ENCODE data around the gene TGFBR2.

DNA sequence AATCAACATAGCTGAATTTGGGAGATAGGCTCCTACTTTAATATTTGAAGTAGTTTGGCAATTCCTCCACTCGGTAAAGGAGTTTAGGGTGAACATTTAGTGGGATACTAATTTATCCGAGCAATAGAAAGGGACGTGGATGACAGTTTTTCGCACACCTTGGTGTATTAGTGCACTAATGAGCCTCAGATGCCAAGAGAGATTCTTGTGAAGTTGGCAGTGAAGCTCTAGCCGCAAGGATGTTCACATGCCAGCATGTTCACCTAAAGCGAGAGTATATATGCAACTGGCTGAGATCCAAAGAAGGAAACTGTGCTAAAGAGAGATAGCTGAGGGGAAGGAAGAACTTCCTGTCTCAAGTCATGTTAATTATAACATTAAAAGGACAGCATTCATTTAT is 58.5 kb downstream of the TGFBR2 start:
- TF ChIP-seq RAD21 (IDR thresholded peaks at IDR 0.05; ENCODE audit: low read depth), result no peak
- TF ChIP-seq YY1 (IDR thresholded peaks at IDR 0.05; ENCODE audit: low read depth), result no peak
- no peak for TF ChIP-seq ZBTB7A (IDR thresholded peaks at IDR 0.05; ENCODE audit: low read depth)
- TF ChIP-seq, protein P1, sequence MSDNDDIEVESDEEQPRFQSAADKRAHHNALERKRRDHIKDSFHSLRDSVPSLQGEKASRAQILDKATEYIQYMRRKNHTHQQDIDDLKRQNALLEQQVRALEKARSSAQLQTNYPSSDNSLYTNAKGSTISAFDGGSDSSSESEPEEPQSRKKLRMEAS (IDR thresholded peaks at IDR 0.05), result no peak
- no peak for TF ChIP-seq EP300 (IDR thresholded peaks at IDR 0.05; ENCODE audit: borderline replicate concordance)
- no peak for TF ChIP-seq EGR1 (IDR thresholded peaks at IDR 0.05)
- TF ChIP-seq, protein P2, sequence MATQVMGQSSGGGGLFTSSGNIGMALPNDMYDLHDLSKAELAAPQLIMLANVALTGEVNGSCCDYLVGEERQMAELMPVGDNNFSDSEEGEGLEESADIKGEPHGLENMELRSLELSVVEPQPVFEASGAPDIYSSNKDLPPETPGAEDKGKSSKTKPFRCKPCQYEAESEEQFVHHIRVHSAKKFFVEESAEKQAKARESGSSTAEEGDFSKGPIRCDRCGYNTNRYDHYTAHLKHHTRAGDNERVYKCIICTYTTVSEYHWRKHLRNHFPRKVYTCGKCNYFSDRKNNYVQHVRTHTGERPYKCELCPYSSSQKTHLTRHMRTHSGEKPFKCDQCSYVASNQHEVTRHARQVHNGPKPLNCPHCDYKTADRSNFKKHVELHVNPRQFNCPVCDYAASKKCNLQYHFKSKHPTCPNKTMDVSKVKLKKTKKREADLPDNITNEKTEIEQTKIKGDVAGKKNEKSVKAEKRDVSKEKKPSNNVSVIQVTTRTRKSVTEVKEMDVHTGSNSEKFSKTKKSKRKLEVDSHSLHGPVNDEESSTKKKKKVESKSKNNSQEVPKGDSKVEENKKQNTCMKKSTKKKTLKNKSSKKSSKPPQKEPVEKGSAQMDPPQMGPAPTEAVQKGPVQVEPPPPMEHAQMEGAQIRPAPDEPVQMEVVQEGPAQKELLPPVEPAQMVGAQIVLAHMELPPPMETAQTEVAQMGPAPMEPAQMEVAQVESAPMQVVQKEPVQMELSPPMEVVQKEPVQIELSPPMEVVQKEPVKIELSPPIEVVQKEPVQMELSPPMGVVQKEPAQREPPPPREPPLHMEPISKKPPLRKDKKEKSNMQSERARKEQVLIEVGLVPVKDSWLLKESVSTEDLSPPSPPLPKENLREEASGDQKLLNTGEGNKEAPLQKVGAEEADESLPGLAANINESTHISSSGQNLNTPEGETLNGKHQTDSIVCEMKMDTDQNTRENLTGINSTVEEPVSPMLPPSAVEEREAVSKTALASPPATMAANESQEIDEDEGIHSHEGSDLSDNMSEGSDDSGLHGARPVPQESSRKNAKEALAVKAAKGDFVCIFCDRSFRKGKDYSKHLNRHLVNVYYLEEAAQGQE (IDR thresholded peaks at IDR 0.05; ENCODE audit: low read depth), result no peak
- TF ChIP-seq FOXM1 (IDR thresholded peaks at IDR 0.05; ENCODE audit: borderline replicate concordance, low read depth), result no peak
- no peak for TF ChIP-seq TEAD4 (IDR thresholded peaks at IDR 0.05)
- TF ChIP-seq, protein P3, sequence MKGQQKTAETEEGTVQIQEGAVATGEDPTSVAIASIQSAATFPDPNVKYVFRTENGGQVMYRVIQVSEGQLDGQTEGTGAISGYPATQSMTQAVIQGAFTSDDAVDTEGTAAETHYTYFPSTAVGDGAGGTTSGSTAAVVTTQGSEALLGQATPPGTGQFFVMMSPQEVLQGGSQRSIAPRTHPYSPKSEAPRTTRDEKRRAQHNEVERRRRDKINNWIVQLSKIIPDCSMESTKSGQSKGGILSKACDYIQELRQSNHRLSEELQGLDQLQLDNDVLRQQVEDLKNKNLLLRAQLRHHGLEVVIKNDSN (IDR thresholded peaks at IDR 0.05), result no peak
- TF ChIP-seq NFIC (IDR thresholded peaks at IDR 0.05), result no peak
- no peak for TF ChIP-seq CREB1 (IDR thresholded peaks at IDR 0.05; ENCODE audit: low read depth)
